Ascending aorta (tissue), 2 donors: Measurements from ENCODE around the gene ENTHD1. TPM values are rescaled to one million over a fixed set of nuclear protein-coding genes. Genes with fewer than 3 reads are reported as not detected.

Experiments used
- DNase-seq, 2 donors: peaks; one replicate each; pipeline ENCODE4 v3.0.0-alpha.2; 2019; ENCODE audit warnings: low spot score in 2 of 2
- H3K27ac ChIP-seq, 2 donors: fragments of 200-600 bp; sonication (generic); one replicate each; pipeline ENCODE4 v1.5.1; 2016 to 2017; ENCODE audit warnings: mild to moderate bottlenecking in 1 of 2
- H3K27me3 ChIP-seq: fragments of 200-600 bp; sonication (generic); one replicate; pipeline ENCODE4 v1.5.1; 2017
- H3K36me3 ChIP-seq, 2 donors: fragments of 200-600 bp; sonication (generic); one replicate each; pipeline ENCODE4 v1.5.1; 2016
- H3K4me1 ChIP-seq, 2 donors: fragments of 200-600 bp; sonication (generic); one replicate each; pipeline ENCODE4 v1.5.1; 2016 to 2017; ENCODE audit warnings: mild to moderate bottlenecking in 1 of 2
- H3K4me3 ChIP-seq, 2 donors: fragments of 200-600 bp; sonication (generic); one replicate each; pipeline ENCODE4 v1.5.1; 2016 to 2017; ENCODE audit warnings: mild to moderate bottlenecking in 1 of 2
- H3K9me3 ChIP-seq, 2 donors: fragments of 200-600 bp; sonication (generic); one replicate each; pipeline ENCODE4 v1.5.1; 2016
- intact Hi-C: fragments of 100-400 bp; cut with DNase I; formaldehyde crosslinking; loops from one replicate; pipeline ENCODE4 v1.15.1; 2023
- total RNA-seq: library from RNA; depleted of rRNA; stranded (reverse); fragments of >200 nt; gene quantifications from one replicate; pipeline ENCODE4 v1.1.0, GENCODE V29; 2016
- TF ChIP-seq, protein P1 (sequence below), 3 experiments: fragments of 200-600 bp in 2 of 3; fragments of 450-650 bp in 1 of 3; sonication (generic) in 2 of 3; IDR thresholded peaks; one replicate each; pipeline ENCODE4 v1.5.1; 2016 to 2019; ENCODE audit warnings: antibody characterized with exemption in 3 of 3, mild to moderate bottlenecking in 1 of 3, moderate library complexity in 1 of 3

ENTHD1 gene
- total RNA-seq, 1 donor from 2014 or later, result 0.21 TPM

DNA sequence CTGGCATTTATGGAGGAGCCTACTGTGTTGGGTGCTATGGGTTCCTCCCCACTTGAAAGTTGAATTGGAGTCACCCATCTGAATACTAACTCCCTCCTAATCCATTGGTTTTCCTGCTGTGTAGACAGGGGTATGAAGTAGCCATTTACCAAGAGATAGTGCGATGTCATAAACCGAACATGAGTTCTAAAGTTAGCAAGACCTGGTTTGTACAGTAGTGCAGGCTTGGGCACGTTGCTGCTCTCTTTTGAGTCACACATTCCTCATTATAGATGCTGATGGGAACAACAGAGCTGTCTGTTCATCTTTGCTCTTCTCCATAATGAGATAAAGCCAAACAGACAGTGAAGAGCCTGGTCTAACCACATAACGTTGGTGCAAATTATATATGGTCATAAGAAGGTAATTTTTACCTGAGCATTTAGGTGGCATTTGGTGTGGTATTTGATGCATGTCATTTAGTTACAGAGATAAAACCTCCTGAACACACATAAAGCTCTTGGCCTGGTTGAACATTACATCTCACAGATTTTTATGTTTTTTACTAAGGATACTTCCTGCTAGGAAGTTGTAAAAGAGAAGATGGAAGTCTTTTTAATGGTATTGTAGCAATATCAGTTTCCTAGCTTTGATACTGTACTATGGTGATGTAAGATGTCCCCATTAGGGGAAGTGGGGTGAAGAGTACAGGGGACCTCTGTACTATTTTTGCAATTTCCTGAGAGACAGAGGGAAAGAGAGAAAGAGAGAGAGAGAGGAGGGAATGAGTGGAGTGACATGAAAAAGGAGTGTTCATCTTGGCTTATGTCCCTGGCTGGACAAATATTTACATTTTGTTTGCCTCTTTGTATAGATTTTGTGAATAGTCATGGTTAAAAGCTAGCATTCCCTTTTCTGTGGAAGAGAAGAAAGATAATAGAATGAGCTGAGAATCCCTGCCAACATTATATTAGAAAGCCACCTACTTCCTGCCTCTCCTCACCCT is 35.3 kb upstream of the ENTHD1 start:
- Histone ChIP-seq H3K9me3 (no peaks in the 10 kb centered on the region), H3K27ac (no peak overlapping the region), H3K36me3 (no peaks in the 10 kb centered on the region), H3K4me3 (no peak overlapping the region), H3K27me3 (no peaks in the 10 kb centered on the region), H3K4me1 (no peaks in the 10 kb centered on the region)
- TF ChIP-seq, protein P1, sequence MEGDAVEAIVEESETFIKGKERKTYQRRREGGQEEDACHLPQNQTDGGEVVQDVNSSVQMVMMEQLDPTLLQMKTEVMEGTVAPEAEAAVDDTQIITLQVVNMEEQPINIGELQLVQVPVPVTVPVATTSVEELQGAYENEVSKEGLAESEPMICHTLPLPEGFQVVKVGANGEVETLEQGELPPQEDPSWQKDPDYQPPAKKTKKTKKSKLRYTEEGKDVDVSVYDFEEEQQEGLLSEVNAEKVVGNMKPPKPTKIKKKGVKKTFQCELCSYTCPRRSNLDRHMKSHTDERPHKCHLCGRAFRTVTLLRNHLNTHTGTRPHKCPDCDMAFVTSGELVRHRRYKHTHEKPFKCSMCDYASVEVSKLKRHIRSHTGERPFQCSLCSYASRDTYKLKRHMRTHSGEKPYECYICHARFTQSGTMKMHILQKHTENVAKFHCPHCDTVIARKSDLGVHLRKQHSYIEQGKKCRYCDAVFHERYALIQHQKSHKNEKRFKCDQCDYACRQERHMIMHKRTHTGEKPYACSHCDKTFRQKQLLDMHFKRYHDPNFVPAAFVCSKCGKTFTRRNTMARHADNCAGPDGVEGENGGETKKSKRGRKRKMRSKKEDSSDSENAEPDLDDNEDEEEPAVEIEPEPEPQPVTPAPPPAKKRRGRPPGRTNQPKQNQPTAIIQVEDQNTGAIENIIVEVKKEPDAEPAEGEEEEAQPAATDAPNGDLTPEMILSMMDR (IDR thresholded peaks at IDR 0.05), result no peak
- DNase-seq, result no peak
- intact Hi-C loops, result no loop called here

DNA sequence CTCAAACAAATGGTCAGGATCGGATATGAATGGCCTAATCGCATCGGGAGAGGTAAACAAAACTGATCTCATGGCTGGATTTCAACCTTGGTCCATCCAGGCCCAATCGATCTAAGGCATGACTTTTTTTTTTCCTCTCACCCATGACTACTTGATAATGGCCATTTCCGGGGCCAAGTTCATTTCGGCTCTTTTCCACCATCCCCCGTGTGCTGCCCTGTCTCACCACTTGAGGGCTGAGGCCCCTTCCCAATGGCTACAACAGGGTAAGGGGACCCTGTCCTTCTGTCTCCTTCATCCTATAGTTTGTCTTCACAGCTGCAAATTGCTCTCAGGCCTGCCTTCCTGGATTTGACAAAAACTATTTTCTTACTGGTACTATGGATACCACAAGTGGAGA is 34.0 kb upstream of the ENTHD1 start:
- DNase-seq, result no peak
- TF ChIP-seq, protein P1 (IDR thresholded peaks at IDR 0.05), result no peak
- intact Hi-C loops, result no loop called here
- Histone ChIP-seq H3K9me3 (no peaks in the 10 kb centered on the region), H3K36me3 (no peaks in the 10 kb centered on the region), H3K27ac (no peak overlapping the region), H3K4me3 (no peak overlapping the region), H3K27me3 (no peaks in the 10 kb centered on the region), H3K4me1 (no peaks in the 10 kb centered on the region)

DNA sequence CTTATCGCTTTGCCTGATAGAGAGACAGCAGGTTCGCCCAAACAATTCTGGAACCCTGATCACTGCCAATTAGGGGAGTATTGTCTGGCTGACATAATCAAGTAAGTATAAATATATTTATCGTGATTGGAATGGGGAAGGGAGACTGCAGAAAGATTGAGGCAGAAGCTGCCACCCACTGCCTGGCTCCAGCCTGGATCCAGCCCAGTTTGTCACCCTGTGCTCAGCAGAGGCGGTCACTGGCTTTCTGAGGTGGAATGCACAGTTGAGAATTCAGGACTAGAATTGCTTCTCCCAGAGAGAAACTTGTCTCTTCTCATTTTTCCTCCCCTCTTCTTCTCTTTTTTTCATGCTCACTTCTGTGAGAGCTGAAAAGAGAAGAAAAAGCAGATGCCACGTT is 33.2 kb upstream of the ENTHD1 start:
- Histone ChIP-seq H3K36me3 (no peaks in the 10 kb centered on the region), H3K9me3 (no peaks in the 10 kb centered on the region), H3K27me3 (no peaks in the 10 kb centered on the region), H3K4me1 (no peaks in the 10 kb centered on the region), H3K27ac (no peak overlapping the region), H3K4me3 (no peak overlapping the region)
- TF ChIP-seq, protein P1 (IDR thresholded peaks at IDR 0.05), result no peak
- no peak for DNase-seq
- intact Hi-C loops, result no loop called here

DNA sequence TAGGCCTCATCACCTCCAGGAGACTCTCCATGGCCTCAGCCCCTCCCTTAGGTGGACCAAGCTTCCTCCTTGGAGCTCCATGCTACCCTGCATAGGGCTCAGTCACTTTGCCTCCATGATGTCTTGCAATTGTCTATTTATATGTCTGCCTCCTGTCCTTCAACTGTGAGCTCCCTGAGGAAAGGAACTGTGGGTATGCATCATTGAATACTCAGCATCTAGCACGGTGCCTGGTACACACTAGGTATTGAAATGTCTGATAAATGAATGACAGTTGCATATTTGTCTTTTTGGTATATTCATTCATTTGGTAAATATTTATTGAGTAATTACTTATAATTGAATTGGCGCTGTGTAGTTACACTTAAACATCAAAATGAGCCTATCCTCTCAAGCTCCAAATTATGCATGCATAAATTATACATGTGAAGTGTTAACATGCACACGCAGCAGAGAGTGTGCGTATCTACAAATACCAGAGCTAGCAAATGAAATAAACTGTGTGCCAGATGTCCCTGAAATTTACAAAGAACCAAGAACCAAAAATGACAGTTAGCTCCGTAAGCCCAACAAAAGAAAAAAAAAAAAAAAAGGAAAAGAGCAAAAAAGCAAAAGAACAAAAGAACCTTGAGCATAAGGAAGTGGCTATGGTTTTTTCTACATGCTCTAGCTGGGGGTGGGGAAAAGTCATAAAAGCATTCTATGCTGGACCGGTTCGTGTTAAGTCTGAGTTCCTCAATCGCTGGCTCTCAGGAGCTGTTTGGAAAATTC is 32.5 kb upstream of the ENTHD1 start:
- no peak for DNase-seq
- Histone ChIP-seq H3K27ac (no peak overlapping the region), H3K27me3 (no peaks in the 10 kb centered on the region), H3K9me3 (no peaks in the 10 kb centered on the region), H3K36me3 (no peaks in the 10 kb centered on the region), H3K4me3 (no peak overlapping the region), H3K4me1 (no peaks in the 10 kb centered on the region)
- intact Hi-C loops, result no loop called here
- TF ChIP-seq, protein P1 (IDR thresholded peaks at IDR 0.05), result no peak

DNA sequence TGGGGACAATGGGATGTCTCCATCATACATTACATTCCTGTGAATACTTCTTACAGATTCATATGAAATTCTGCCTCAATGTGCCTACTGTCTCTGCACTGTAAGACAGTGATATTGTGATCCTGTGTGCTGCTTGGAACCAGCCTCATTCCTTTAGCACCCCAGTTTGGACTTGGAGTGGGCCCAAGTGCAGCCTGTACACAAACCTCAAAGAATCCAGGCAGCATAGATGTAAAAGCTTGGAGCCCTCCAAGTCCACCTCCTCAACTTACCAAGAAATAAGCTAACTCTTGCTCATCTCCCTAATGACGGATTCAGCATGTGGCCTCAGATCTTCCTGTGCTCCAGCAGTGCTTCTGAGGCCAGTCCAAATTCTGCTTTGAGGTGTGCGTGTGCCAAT is 31.7 kb upstream of the ENTHD1 start:
- H3K4me3 ChIP-seq, result no peak overlapping the region
- H3K27ac ChIP-seq, result no peak overlapping the region
- H3K9me3 ChIP-seq, result no peaks in the 10 kb centered on the region
- intact Hi-C loops, result no loop called here
- DNase-seq, result no peak
- H3K36me3 ChIP-seq, result no peaks in the 10 kb centered on the region
- no peaks in the 10 kb centered on the region for H3K27me3 ChIP-seq
- no peaks in the 10 kb centered on the region for H3K4me1 ChIP-seq
- TF ChIP-seq, protein P1 (IDR thresholded peaks at IDR 0.05), result no peak
